PC-3 (cell line): ENCODE data around the gene GPX5.
A peak's percentile ranks its signal among the peaks of the same experiment; 100 is the strongest.

Experiments
- CTCF ChIP-seq: fragments of 300-600 bp; sonication (generic); conservative IDR thresholded peaks from 2 replicates; pipeline ENCODE4 v1.5.1; 2017; ENCODE audit warnings: antibody characterized with exemption, low read depth, mild to moderate bottlenecking, low read length
- EZH2 ChIP-seq: fragments of 300-600 bp; sonication (generic); IDR thresholded peaks from one replicate; pipeline ENCODE4 v1.6.1; 2017; ENCODE audit warnings: antibody characterized with exemption, mild to moderate bottlenecking, low read length; ENCODE audit not compliant: unreplicated experiment
- EZH2phosphoT487 ChIP-seq: fragments of 300-600 bp; sonication (generic); IDR thresholded peaks from 2 replicates; pipeline ENCODE4 v1.6.1; 2018; ENCODE audit warnings: mild to moderate bottlenecking, antibody characterized with exemption, low read length, borderline replicate concordance

- TF ChIP-seq EZH2 (no peak), CTCF (peak; percentile 51), EZH2phosphoT487 (no peak)
Measured at GRCh38 chr6:28580475-28580874, 54.8 kb downstream of the GPX5 start.
